WI38 (cell line): ENCODE data around the gene SHANK2.
A peak's percentile ranks its signal among the peaks of the same experiment; 100 is the strongest.

Experiments used
- H3K4me3 ChIP-seq: 2 replicates; pipeline ENCODE4 v1.5.1; 2011; ENCODE audit warnings: low read depth, mild to moderate bottlenecking, control low read depth, low read length
- CTCF ChIP-seq: IDR thresholded peaks from 2 replicates; pipeline ENCODE4 v1.5.1; 2012; ENCODE audit warnings: low read depth, mild to moderate bottlenecking, control low read depth, low read length

The SHANK2 gene

GRCh38 chr11:71210861-71211260 is 41.5 kb downstream of the SHANK2 start:
- no peak overlapping the region for H3K4me3 ChIP-seq
- TF ChIP-seq CTCF: no peak

- no peak for TF ChIP-seq CTCF
- H3K4me3 ChIP-seq: no peak overlapping the region
Measured at GRCh38 chr11:71209656-71210055, 42.7 kb downstream of the SHANK2 start.

- TF ChIP-seq CTCF: no peak
- no peak overlapping the region for H3K4me3 ChIP-seq
Measured at GRCh38 chr11:71209181-71209580, 43.2 kb downstream of the SHANK2 start.

GRCh38 chr11:71208011-71208774 is 44.2 kb downstream of the SHANK2 start:
- TF ChIP-seq CTCF: no peak
- no peak overlapping the region for H3K4me3 ChIP-seq

- TF ChIP-seq CTCF: no peak
- H3K4me3 ChIP-seq: no peak overlapping the region
Measured at GRCh38 chr11:71207563-71207962, 44.8 kb downstream of the SHANK2 start.

GRCh38 chr11:71206186-71206585 is 46.2 kb downstream of the SHANK2 start:
- TF ChIP-seq CTCF: no peak

GRCh38 chr11:71204748-71205664 is 47.4 kb downstream of the SHANK2 start:
- no peak for TF ChIP-seq CTCF
- H3K4me3 ChIP-seq: peak overlapping the region; percentile 46

More at GRCh38 chr11:71206186-71206585, 46.2 kb downstream of the SHANK2 start:
- H3K4me3 ChIP-seq: peak overlapping the region; percentile 46
